SIG-M5 treated with dmso at 0.1 percent for 504 hours (cell line): ENCODE results near the gene FA2H.
A peak's percentile ranks its signal among the peaks of the same experiment; 100 is the strongest.
"Not testable (repeated sequence)": the region's sequence is repeated elsewhere in the genome, so short reads cannot be mapped to it uniquely, and the experiment has no call there.

Experiments
- DNase-seq: peaks from one replicate; lab custom pipeline; 2025; ENCODE audit not compliant: unreplicated experiment; lab: John Stamatoyannopoulos, UW

The FA2H gene

DNA sequence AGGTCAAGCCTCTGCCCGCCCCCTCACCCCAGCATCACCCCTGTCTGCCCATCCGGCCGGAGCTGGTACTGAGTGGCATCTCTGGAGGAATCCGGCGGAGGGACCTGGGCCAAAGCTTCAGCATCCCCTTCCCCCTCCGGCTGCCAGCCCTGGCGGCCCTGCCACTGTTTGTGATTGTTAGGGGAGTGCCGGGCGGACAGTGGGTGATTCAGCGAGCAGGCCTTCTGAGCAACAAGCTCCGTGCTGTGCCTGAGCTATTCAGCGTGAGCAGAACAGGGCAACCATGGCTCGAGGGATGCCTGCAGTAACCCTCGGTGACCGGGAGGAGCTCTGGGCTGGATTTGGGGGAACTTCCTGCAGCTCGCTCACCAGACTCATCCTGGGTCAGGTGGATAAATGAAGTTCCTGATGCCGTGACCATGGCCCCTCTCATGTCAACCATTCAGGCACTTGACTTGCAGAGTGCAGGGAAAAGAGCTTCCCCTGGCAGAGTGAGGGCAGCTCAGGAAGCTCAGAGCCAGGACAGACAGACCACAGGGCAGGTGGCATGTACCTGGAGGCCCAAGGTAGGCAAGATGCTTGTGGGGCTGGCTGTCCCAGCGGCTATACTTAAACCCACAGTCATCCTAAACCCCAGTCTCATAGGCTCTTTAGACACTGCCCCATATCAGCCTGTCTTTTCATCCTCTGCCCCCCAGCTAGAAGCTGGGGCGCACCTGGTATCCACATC, 49.6 kb downstream of the FA2H start:
- no peak for DNase-seq

DNA sequence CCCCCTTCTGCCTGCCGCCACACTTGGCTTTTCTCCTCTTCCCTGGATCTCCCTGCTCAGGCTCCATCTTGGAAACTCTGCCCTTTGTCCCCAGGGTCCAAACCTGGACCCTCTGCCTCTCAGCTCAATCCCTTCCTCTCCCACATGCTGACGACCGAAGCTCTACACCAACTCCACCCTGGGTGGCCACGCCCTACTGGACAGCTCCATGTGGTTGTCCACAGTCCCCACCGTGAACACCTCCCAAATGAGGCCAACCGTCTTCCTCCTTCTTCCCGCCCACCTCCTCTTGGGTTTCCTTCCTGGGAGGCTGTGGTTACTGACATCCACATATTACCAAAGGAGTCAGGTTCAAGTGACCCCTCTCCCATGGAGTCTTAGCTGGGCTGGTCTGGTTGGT, 51.4 kb downstream of the FA2H start:
- DNase-seq = no peak

DNA sequence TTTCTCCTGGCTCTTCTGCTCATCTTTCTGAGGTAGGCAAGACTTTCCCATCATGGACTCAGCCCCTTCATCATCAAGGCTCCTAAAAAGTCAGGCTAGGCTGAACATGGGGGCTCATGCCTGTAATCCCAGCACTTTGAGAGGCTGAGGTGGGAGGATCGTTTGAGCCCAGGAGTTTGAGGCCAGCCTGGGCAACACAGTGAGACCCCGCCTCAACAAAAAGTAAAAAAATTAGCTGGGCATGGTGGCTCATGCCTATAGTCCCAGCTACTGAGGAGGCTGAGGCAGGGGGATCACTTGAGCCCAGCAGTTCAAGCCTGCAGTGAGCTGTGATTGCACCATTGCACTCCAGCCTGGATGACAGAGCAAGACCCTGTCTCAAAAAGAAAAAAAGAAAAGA, 52.5 kb downstream of the FA2H start:
- not testable (repeated sequence) for DNase-seq

DNA sequence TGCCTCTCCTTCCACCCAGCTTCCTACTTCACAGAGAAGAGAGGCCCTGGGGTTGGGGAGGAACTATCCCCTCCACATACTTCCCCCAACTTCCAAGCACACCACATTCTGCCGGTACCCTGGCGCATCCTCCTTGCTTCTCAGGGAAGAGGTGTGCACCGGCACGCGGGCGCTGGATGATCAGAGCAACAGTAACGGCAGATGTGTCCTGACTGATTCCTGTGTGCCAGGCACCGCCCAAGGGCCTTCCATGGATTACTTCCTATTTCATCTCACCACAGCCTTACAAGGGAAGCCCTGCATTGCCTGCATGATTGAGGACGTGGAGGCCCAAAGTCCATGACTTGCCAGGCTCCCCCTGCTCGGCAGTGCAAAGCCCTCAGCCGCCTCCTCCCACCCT, 52.9 kb downstream of the FA2H start:
- DNase-seq = no peak

DNA sequence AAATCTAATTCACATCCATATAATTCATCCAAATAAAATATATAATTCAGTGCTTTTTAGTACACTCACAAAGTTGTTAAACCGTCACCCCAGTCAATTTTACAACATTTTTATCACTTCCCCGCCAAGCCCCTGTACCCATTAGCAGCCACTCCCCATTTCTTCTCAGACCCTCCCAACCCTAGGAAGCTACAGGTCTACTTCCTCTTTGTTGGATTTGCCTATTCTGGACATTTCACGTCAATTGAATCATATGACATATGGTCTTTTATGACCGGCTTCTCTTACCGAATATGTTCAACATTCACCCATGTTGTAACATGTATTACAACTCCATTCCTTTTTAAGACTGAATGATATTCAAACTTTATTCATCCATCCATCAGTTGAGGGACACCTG, 54.0 kb downstream of the FA2H start:
- no peak for DNase-seq

DNA sequence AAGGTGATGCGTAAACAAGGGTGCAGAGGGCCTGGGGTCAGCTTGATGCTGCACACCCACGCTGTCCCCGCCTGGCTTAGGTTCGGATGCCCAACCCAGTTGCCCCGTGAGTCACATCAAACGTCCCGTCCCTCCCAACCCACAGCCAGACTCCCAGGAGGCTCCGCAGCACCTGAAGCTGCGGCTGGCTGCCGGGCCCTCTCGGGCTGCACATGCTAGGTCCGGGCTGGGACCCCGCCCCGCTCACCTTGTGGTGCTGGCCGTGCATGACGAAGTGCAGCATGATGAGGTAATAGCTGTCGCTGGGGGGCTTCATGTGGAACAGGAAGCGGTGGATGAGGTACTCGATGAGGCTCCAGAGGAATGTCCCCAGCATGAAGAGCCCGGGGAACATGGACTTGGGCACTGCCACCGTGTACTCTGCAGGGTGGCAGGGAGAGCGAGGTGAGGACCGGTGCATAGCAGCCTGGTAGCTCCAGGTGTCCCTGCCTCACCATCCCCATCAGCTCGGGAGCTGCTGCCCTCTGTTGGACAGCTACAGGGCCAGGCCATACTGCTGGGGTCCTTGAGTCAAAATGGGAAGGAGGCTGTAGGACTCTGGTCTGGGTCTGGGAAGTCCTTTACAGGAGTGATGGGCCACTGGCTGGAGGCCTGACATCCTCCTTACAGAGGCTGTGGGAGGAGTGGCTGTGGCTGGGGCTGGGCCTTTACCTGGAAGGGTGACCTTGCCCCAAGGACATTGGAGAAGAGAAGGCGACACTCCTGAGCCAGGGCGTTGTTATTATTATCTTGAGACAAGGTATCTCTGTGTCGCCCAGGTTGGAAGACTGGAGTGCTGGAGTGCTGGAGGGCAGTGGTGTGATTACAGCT, 55.6 kb downstream of the FA2H start:
- DNase-seq = no peak

DNA sequence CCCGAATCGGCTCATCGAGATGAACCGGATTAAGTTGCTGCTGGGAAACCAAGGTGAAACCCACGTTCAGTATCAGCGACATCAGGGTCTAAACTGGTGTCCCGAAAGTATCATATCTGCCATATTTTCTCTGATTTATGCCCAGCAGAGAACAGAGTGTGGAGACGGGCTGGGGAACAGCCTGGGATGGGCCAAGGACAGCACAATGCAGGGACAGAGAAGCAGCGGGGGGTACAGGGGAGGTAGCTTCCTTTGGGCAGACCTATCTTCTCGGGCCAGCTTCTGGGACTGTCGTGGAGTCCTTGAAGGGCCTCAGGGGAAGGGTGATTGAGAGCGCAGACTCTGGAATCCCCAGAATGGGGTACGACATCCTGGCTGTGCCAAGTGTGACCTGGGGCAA, 56.5 kb downstream of the FA2H start:
- no peak for DNase-seq

DNA sequence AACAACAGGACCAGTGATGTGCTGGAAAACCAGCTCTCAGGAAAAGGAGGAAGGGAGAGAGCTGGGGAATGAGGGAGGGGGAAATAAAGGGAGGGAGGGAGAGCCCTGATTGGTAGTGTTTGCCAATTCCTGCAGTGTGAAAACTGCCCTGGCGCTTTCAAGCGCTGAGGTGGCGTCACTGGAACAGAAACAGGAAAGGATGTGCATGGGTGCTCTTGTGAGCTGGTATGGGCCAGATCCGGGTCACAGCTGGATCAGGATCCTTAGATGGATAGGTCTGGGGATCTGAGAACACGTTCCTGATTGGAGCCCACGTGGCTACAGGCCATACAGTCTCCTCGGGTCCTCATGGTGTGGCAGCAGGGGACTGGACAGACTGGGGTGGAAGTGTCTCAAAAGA, 57.3 kb downstream of the FA2H start:
- no peak for DNase-seq

DNA sequence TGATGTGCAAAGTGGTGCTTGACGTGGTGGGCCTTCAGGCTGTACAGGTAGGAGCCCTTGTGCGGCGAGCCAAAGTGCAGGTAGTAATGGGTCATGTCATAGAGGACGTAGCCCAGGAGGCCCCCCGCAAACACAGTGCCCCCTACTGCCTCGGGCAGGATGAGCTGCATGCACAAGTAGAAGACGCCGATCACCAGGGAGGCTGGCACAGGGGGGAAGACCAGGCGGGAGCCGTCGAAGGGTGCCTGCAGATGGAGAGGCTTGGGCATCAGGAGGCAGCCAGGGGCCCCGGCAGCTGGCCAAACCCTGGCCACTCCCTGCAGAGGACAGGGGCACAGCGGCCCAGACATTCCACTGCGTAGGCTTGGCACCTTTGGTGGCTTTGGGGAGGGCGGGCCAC, 58.3 kb downstream of the FA2H start:
- no peak for DNase-seq

DNA sequence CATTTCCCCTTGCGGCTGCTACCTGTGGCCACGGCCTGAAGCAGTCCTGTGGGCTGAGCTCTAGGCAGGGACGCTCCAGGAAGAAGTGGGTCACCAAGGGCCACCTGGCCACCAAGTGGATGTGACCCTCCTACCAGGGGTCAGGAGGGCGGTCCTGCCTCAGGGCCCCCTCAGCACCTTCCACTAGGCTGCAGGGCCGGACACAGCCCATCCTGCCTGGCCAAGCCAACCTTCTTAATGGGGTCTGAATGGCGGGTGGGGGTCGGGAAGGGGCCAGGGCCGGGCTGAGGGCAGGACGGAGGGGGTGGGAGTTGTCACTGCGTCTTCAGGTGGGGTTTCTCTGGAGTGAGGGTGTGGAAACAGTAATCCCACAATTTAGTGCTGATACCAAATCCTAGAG, 60.7 kb downstream of the FA2H start:
- DNase-seq = no peak

DNA sequence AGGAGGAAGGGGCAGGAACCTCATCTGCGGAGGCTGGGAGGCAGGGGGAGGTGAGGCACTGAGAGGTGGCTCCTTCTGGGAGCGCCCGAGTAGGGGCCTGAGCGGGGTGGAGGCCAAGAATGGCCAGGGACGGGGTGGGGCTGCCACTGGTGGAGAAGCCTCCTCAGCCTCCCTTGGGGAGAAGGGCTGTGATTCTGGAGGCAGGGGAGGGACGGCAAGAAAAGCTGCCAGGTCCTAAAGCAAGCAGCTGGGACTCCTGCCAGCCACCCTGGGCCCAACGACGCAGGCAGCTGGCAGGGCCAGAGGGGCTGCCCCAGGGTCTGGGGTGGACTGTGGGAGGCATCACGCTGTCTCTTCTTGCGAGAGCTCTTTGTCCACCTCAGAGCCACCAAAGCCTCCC, 61.3 kb downstream of the FA2H start:
- no peak for DNase-seq

DNA sequence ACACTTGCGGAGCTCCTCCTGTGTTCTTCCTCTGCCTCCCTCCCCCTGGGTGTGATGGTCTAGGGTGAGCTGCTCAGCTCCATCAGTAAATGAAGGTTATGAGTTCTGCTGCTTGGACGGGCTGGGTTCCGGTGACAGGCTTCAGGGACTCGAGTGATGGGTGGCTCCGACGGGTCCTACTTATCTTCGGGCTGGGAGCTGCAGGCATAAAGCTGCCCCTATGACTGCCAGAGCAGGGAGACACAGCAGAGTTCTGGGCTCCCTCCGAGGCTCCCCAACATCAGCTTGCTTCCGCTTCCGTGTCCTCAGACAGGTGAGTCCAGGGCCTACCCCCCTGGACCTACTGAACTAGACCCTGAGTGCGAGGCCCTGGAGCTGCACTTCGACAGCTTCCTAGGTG, 62.7 kb downstream of the FA2H start:
- no peak for DNase-seq

DNA sequence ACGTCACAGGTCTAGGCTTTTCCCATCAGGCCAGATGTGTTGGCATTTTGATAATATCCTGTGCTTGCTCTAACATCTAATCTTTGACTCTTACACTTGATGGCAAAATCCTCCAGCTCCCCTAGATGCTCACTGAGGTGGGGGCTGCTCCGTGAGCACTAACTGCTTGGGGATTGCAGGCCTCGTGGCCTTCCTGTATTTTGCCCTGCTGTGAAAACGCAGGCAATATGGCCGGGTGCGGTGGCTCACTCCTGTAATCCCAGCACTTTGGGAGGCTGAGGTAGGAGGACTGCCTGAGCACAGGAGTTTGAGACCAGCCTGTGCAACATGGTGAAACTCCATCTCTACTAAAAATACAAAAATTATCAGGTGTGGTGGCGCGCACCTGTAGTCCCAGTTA, 64.2 kb downstream of the FA2H start:
- DNase-seq = no peak

DNA sequence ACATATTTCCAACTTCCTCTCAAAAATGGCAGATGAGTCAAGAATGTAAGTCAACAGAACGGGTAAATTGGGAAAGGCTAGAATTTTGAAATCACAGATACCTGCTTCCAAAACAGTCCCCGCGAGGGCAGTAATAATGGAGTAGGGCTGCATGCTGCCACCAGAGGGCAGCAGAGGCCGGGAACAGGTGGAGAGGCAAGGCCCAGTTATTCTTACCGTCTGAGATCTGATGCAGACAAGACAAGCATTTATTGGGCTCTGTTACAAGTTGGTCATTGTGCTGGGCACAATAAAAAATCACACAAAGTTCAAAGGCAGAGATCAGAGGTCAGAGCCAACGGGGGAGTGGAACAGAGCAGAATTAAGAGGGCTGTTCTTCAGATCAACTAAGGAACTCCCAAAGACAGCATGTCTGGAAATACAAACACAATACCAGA, 65.2 kb downstream of the FA2H start:
- DNase-seq = peak; percentile 90

DNA sequence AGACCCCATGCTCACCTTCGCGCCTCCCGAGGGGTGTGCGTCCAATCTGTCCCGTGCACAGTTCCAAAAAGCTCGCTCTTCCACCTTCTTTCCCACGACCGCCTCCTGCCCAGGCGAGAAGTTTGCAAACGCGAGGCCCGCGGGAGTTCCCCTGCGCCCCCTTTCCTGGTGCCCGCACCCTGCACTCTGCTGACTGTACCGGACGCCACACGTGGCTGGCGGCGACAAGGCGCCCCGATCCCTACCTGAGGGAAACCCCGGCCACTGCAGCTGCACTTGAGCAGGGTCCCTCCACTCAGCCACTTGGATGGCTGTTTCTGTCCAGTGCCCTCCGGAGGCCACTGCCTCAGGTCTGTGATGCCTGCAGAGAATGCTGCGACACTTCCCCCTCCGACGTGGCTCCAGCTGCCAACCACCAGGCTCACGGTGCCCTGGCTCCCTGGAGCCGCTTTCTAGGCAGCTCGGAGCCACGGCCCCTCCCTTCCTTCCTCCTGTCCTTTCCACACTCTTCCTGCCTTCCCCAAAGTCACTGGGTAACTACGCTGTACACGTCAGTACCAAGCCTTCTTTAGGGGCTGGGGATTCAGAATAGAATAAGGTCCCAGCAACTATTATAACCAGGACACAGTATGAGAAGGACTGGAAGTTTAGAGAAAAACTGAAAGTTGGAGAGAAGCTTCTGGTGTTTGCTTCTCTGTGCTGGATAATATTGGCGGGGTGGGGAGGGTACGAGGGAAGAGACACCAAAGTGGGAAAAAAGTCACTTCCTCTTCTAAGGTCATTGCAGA, 74.0 kb downstream of the FA2H start, which contains the start of gene MLKL:
TSS of gene MLKL (minus strand) at position 425 of the 788 bp plus-strand sequence. CDS start 5,105 bp downstream, outside the sequence.
- DNase-seq = peak; percentile 96

DNA sequence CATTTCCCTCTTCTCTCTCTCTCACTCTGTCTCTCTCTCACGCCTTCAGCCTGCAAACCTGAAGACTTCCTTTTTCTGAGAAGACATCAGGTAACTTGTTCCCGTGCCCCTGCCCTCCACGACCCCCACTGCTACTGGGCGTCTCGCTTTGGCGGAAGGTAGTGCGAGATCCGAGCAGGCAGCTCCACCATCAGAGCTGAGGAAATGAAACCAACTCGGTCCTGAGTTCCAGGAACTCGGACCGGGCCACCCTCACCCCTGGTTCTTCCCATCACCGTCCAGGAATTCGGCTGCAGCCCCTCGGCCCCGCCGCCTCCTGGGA, 74.5 kb downstream of the FA2H start:
- DNase-seq = peak; percentile 38

DNA sequence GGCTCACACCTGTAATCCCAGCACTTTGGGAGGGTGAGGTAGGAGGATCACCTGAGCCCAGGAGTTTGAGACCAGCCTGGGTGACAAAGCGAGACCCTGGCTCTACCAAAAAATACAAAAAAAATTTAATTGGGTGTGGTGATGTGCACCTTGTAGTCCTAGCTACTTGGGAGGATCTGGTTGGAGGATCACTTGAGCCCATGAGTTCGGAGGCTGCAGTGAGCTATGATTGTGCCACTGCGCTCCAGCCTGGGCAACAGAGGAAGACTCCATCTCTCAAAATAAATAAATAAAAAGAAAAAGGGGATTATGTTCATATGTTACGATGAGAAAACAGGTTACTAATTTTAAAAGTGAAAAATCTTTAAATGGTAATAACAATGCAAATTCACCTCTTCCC, 75.0 kb downstream of the FA2H start:
- no peak for DNase-seq

DNA sequence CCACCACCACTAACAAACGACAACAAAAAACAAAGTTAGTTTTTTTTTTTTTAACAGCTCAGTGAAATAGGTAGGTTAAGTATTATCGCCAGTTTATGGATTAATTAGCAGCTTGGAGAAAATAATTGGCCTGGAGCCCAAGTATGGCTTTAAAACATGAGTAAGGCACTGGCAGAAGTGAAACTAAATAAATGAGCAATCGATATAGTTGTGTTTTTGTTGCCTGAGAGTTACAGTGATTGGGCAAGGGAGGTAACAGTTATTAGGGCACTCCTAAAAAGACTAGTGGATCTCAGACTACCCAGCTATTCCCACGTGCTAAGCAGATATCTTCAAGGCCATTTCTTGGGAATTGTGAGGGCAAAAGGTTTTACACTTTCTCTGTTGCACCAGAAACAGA, 76.4 kb downstream of the FA2H start:
- peak; percentile 80 for DNase-seq

DNA sequence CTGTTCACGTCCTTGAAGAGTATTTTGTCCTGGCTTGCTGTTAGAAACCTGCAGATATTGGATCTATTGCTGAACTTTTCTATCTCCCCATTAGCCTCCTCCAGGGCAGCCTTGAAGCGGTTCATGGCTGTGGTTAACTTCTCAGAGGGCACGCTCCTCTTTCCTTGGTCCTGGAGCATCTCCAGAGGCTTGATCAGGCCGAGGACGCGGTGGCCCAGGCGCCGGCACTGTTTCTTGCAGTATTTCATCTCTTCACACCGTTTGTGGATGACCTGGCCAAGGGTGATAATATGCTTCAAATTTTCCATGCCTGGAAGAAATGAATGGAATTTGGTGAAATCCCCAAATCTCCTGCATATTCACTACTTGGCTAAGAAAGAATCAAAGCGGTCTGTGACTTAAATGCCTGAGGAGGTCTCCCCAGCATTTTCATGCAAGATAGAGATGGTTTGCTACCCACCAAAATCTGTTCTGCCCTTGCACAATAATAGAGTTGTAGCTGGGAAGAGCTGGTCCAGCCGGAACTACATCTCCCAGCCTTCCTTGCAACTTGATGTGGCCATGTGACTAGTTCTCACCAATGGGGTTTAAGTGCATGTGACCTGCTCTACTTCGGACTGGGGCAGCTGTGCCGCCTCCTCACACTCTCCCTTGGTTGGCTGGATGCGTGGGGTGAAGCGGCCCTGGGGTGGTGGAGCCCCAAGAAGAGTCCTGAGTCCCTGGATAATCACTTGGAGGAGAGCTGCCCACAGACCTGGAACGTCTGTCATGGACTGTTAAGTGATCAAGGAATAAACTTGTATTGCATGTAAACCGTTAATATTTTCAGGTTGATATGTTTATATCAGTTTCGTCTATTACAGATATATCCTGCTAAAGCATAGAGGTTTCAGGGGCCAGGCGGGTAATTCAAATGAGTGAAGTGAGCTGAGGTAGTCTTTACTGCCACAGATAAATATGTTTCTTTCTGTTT, 78.9 kb downstream of the FA2H start:
- DNase-seq = peak; percentile 96

DNA sequence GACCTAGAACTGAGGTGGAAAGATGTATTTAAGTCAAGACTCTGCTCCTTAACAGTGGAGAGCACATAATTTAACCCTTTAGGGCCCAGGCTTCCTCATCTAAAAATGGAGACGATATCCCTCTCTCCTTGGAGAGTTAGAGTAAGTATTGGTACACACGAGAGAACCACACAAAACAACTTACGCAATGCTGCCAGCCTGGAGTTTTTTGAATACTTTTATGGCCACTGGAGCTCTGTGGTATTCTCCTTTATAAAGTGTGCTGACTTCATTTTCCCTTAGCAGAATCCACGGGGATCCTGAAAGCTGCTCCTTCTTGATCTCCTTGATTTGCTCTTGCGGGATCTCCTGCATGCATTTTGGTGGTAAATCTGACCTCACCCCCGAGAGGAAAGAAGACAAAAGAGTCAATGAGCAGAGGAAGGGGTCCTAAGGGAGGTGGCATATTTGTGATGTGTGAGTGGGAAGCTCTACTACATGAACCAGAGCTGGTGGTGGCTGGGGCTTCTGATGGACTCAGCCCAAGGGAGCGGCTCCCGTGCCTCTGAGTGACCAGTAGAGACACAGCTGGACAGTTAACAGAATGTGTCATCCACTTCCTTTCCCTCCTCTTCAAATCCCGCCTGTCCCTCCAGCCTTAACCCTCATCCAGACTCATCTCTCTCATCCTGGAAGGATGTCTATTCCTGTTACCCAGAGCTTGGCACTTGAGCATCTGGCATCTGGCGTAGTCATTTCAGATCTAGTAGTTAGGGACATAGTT, 83.3 kb downstream of the FA2H start:
- DNase-seq = no peak
